GM12878 (cell line): ENCODE results near the gene AMER2. TPM values are rescaled to one million over a fixed set of nuclear protein-coding genes. Genes with fewer than 3 reads are reported as not detected.

ENCODE experiments used
- ATAC-seq: fragments of 200-7000 bp; cut with Tn5 transposase; 3 replicates; pipeline ENCODE4 v1.9.1; 2020; ENCODE audit warnings: mild to moderate bottlenecking, moderate library complexity
- BruUV-seq: library from RNA; stranded (reverse); fragments of 400-500 nt; replicated peaks from 2 replicates; lab custom pipeline; 2021; lab: Mats Ljungman, UMichigan
- CTCF ChIA-PET: fragments of 300-600 bp; sonication (Branson Sonifier 250); formaldehyde crosslinking; extraction: SDS; loops from one replicate; lab custom pipeline; 2021; ENCODE audit warnings: inconsistent platforms; lab: Yijun Ruan, JAX
- POLR2A ChIA-PET: fragments of 350-600 bp; formaldehyde crosslinking; extraction: SDS; loops from one replicate; lab custom pipeline; 2021; ENCODE audit warnings: inconsistent platforms; lab: Charles Lee
- RAD21 ChIA-PET: fragments of 300-600 bp; sonication (Branson Sonifier 250); formaldehyde crosslinking; loops from one replicate; lab custom pipeline; 2023; ENCODE audit warnings: antibody characterized with exemption; ENCODE audit not compliant: unreplicated experiment; lab: Charles Lee
- SMC1A ChIA-PET: fragments of 300-600 bp; sonication (Branson Sonifier 250); formaldehyde crosslinking; loops from one replicate; lab custom pipeline; 2023; ENCODE audit not compliant: unreplicated experiment, uncharacterized antibody; lab: Charles Lee
- DNase-seq: peaks from one replicate; pipeline ENCODE4 v3.0.0-alpha.2; 2011; ENCODE audit warnings: low read depth, low spot score
- FAIRE-seq: peaks from 3 replicates; lab custom pipeline; 2011; peaks lifted over from hg19 to GRCh38; lab: Jason Lieb, UNC
- H2AFZ ChIP-seq: 2 replicates; pipeline ENCODE4 v1.6.0; 2011; ENCODE audit warnings: low read depth, low read length, control low read depth; ENCODE audit not compliant: control insufficient read depth
- H3K27ac ChIP-seq: 2 replicates; pipeline ENCODE4 v1.5.1; 2011; ENCODE audit warnings: control low read depth; ENCODE audit not compliant: control insufficient read depth, insufficient read depth
- H3K27me3 ChIP-seq, 2 experiments: replicated peaks in 1 of 2; 2 replicates each; pipeline versions ENCODE4 v1.6.0 to v1.6.1; 2011; ENCODE audit warnings: low read length in 1 of 2; ENCODE audit not compliant: control insufficient read depth in 2 of 2, insufficient read depth in 2 of 2
- H3K36me3 ChIP-seq, 2 experiments: 2 replicates each; pipeline ENCODE4 v1.5.1; 2011; ENCODE audit warnings: low read length in 1 of 2; ENCODE audit not compliant: control insufficient read depth in 2 of 2, insufficient read depth in 2 of 2
- H3K4me1 ChIP-seq: 2 replicates; pipeline ENCODE4 v1.6.1; 2011; ENCODE audit warnings: mild to moderate bottlenecking, low read length, moderate library complexity, mixed read lengths; ENCODE audit not compliant: control insufficient read depth, insufficient read depth
- H3K4me2 ChIP-seq: 2 replicates; pipeline ENCODE4 v1.6.0; 2011; ENCODE audit warnings: control low read depth; ENCODE audit not compliant: control insufficient read depth, insufficient read depth
- H3K4me3 ChIP-seq: fragments of 200-600 bp; sonication (generic); 2 replicates; pipeline ENCODE4 v1.5.1; 2016
- H3K79me2 ChIP-seq: 2 replicates; pipeline ENCODE4 v1.6.0; 2011; ENCODE audit warnings: low read length; ENCODE audit not compliant: control insufficient read depth, insufficient read depth
- H3K9ac ChIP-seq: 2 replicates; pipeline ENCODE4 v1.8.0; 2011; ENCODE audit warnings: low read length, control low read depth, mixed read lengths; ENCODE audit not compliant: control insufficient read depth, insufficient read depth
- H3K9me3 ChIP-seq: replicated peaks from 3 replicates; pipeline ENCODE4 v1.5.1; 2011; ENCODE audit warnings: mild to moderate bottlenecking, low read length; ENCODE audit not compliant: control insufficient read depth, insufficient read depth
- H4K20me1 ChIP-seq: 2 replicates; pipeline ENCODE4 v1.6.0; 2011; ENCODE audit not compliant: control insufficient read depth, insufficient read depth
- ATF7 ChIP-seq: fragments of 450-650 bp; IDR thresholded peaks from 2 replicates; pipeline ENCODE4 v1.6.1; 2016; ENCODE audit warnings: low read depth, mild to moderate bottlenecking
- BHLHE40 ChIP-seq, 2 experiments: fragments of 450-650 bp in 1 of 2; IDR thresholded peaks; 2 replicates each; pipeline ENCODE4 v1.6.1; 2011 to 2017; ENCODE audit warnings: low read depth in 2 of 2, borderline replicate concordance in 1 of 2, improper control_type of control experiment in 1 of 2, low read length in 1 of 2, mild to moderate bottlenecking in 1 of 2
- CREM ChIP-seq: IDR thresholded peaks from 2 replicates; pipeline ENCODE4 v1.6.1; 2014; ENCODE audit warnings: antibody characterized with exemption, low read depth
- EGR1 ChIP-seq, 2 experiments: IDR thresholded peaks; 1 replicate in 1 of 2; 2 replicates in 1 of 2; pipeline ENCODE4 v1.6.1; 2011 to 2012; ENCODE audit warnings: low read depth in 2 of 2, low read length in 2 of 2, borderline replicate concordance in 1 of 2, mild to moderate bottlenecking in 1 of 2, moderate library complexity in 1 of 2
- EZH2 ChIP-seq: IDR thresholded peaks from 2 replicates; pipeline ENCODE4 v1.6.1; 2012; ENCODE audit warnings: low read depth, mild to moderate bottlenecking, control low read depth, inconsistent platforms, low read length, borderline replicate concordance; ENCODE audit not compliant: control insufficient read depth
- IRF3 ChIP-seq: fragments of 450-650 bp; IDR thresholded peaks from 2 replicates; pipeline ENCODE4 v1.6.1; 2014; ENCODE audit warnings: mild to moderate bottlenecking
- WGBS: methylation state at CpG from one replicate; pipeline ENCODE4 v1.1.6; 2016; ENCODE audit warnings: low lambda C conversion rate; ENCODE audit not compliant: insufficient replicate concordance, insufficient coverage; ENCODE audit errors: missing lambda C conversion rate; 5-methylcytosine and 5-hydroxymethylcytosine counted together
- in situ Hi-C: fragments of 300-500 bp; cut with MboI; formaldehyde crosslinking; loops from 9 replicates; pipeline ENCODE4 v1.14.3; 2018; ENCODE audit warnings: mixed read lengths
- intact Hi-C: fragments of 100-400 bp; cut with micrococcal nuclease; formaldehyde crosslinking; loops from one replicate; pipeline ENCODE4 v1.14.2; 2022; ENCODE audit not compliant: unreplicated experiment
- polyA plus RNA-seq, 11 experiments: library from polyadenylated mRNA; depleted of rRNA in 4 of 11; unstranded in 6 of 11; stranded (reverse) in 5 of 11; fragments of >200 nt; fragmentation: Nextera tagmentation in 4 of 11; fragmentation: Illumina TruSeq in 1 of 11; extraction: Ambion mirVana in 4 of 11; extraction: Trizol in 1 of 11; gene quantifications; 1 replicate in 1 of 11; 2 replicates in 10 of 11; pipeline versions ENCODE4 v1.2.1 to v1.2.3, GENCODE V29; 2011 to 2016; ENCODE audit warnings: inconsistent platforms in 2 of 11, missing spikeins in 2 of 11, low read depth in 1 of 11
- total RNA-seq, 4 experiments: library from RNA; depleted of rRNA in 3 of 4; stranded (reverse); fragments of >200 nt in 3 of 4; fragmentation: Illumina TruSeq in 1 of 4; extraction: Trizol in 1 of 4; gene quantifications; 2 replicates each; pipeline versions ENCODE4 v1.2.1 to v1.2.3, GENCODE V29; 2013 to 2021

AMER2 gene
- total and polyA plus RNA-seq, 10 of the 15 experiments (the other 5 are each of a cell fraction or from before 2014, with no cell fraction given), result 0.01 to 0.34 (median 0.21) TPM

- Histone ChIP-seq H3K79me2 (no peaks in the 10 kb centered on the region), H4K20me1 (no peaks in the 10 kb centered on the region), H3K27ac (no peak overlapping the region), H3K4me3 (no peak overlapping the region), H2AFZ (no peak overlapping the region), H3K9ac (no peak overlapping the region), H3K4me2 (no peak overlapping the region), H3K4me1 (no peaks in the 10 kb centered on the region), H3K36me3 (no peaks in the 10 kb centered on the region), H3K9me3 (peaks cover 5% of the 10 kb centered on the region; the same call in 1 of the 3 replicates), H3K27me3 (peaks cover 6 to 8% of the 10 kb centered on the region in 2 experiments)
- TF ChIP-seq BHLHE40 (IDR thresholded peaks at IDR 0.05; ENCODE audit: borderline replicate concordance in 1 of 2, low read depth in 2 of 2, low read length in 1 of 2), result no peak
- TF ChIP-seq EGR1 (IDR thresholded peaks at IDR 0.05; ENCODE audit: borderline replicate concordance in 1 of 2, low read depth in 2 of 2, low read length in 2 of 2), result no peak
- no peak for TF ChIP-seq IRF3
- TF ChIP-seq EZH2, result no peak
- TF ChIP-seq ATF7, result no peak
- TF ChIP-seq CREM, result no peak
- intact Hi-C loops (no loop called here), in situ Hi-C loops (no loop called here)
- ATAC-seq (no peak), DNase-seq (no peak), FAIRE-seq (no peak)
- SMC1A ChIA-PET, result no interaction called here
- no TSS peak for BruUV-seq
- RAD21 ChIA-PET, result no interaction called here
- WGBS, result 73% methylated on average over 33 of the region's 37 CpGs
- CTCF ChIA-PET, result no interaction called here
- POLR2A ChIA-PET, result no interaction called here
Measured at GRCh38 chr13:25169951-25170553, 2.0 kb downstream of the AMER2 start.
